Left lung (tissue), 10 donors: Measurements from ENCODE around the gene ANO2. TPM values are rescaled to one million over a fixed set of nuclear protein-coding genes. Genes with fewer than 3 reads are reported as not detected.

Experiments used
- ATAC-seq: fragments of 200-7000 bp; cut with Tn5 transposase; one replicate; pipeline ENCODE4 v1.9.1; 2020; ENCODE audit warnings: moderate library complexity
- DNase-seq, 4 donors: peaks; one replicate each; pipeline ENCODE4 v3.0.0-alpha.2; 2013 to 2020
- H3K27ac ChIP-seq, 2 donors: fragments of 200-600 bp; sonication (generic) in 1 of 2; one replicate each; pipeline versions ENCODE4 v1.5.0 to v1.8.0; 2020 to 2021
- H3K27me3 ChIP-seq, 2 donors: fragments of 200-600 bp; sonication (generic) in 1 of 2; one replicate each; pipeline versions ENCODE4 v1.5.0 to v1.8.0; 2020 to 2021
- H3K36me3 ChIP-seq, 2 donors: fragments of 200-600 bp; sonication (generic) in 1 of 2; one replicate each; pipeline versions ENCODE4 v1.5.0 to v1.8.0; 2020 to 2021
- H3K4me1 ChIP-seq, 2 donors: fragments of 200-600 bp; one replicate each; pipeline ENCODE4 v1.8.0; 2021
- H3K4me3 ChIP-seq, 2 donors: fragments of 200-600 bp; sonication (generic) in 1 of 2; one replicate each; pipeline versions ENCODE4 v1.5.0 to v1.8.0; 2020 to 2021; ENCODE audit warnings: mild to moderate bottlenecking in 1 of 2
- H3K9me3 ChIP-seq, 2 donors: fragments of 200-600 bp; sonication (generic) in 1 of 2; one replicate each; pipeline versions ENCODE4 v1.5.0 to v1.8.0; 2020 to 2021
- intact Hi-C, 2 donors: fragments of 100-400 bp; cut with DNase I; formaldehyde crosslinking; loops; one replicate each; pipeline versions ENCODE4 v1.11.2 to v1.14.2; 2022
- polyA plus RNA-seq, 6 donors: library from polyadenylated mRNA; unstranded; fragments of 120-200 nt; gene quantifications; one replicate each; pipeline ENCODE4 v1.2.1, GENCODE V29; 2013; ENCODE audit not compliant: insufficient read length in 6 of 6
- total RNA-seq, 2 donors: library from RNA; stranded (reverse); fragmentation: NEBNext Ultra II Directional; extraction: Animal tissue kit (Norgen Biotek cat#: 25700); gene quantifications; one replicate each; pipeline ENCODE4 v1.2.1, GENCODE V29; 2021
- TF ChIP-seq, protein P1 (sequence below), 2 donors: fragments of 200-600 bp; sonication (generic) in 1 of 2; IDR thresholded peaks; one replicate each; pipeline versions ENCODE4 v1.5.0 to v1.8.0; 2021; ENCODE audit warnings: antibody characterized with exemption in 2 of 2
- donor health status: DM: no; HTN: yes; CAD: no.
- donor health status: DM: no; HTN: no; CAD: no.

The ANO2 gene
- total and polyA plus RNA-seq, 8 donors: 3.4 to 10.5 (median 6.1) TPM

DNA sequence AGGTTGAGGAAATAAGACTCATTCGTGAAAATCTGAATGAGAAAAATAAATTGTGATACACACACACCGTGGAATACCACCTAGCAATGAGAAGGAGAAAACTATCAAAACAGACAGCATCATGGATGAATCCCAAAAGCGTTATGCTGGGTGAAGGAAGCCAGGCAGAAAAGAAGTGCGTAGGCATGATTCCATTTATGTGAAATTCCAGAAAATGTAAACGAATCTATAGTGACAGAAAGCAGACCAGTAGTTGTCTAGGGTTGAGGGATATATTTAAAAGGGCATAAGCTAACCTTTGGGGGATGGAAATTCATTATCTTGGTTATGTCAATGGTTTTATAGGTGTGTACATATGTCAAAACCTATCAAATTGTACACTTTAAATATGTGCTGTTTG lies 42.5 kb upstream of the ANO2 start:
- Histone ChIP-seq H3K9me3 (no peaks in the 10 kb centered on the region), H3K27me3 (no peaks in the 10 kb centered on the region), H3K27ac (no peak overlapping the region), H3K36me3 (peaks cover 0 to 22% of the 10 kb centered on the region in 2 donors), H3K4me3 (no peak overlapping the region), H3K4me1 (no peaks in the 10 kb centered on the region)
- ATAC-seq: no peak
- TF ChIP-seq, protein P1, sequence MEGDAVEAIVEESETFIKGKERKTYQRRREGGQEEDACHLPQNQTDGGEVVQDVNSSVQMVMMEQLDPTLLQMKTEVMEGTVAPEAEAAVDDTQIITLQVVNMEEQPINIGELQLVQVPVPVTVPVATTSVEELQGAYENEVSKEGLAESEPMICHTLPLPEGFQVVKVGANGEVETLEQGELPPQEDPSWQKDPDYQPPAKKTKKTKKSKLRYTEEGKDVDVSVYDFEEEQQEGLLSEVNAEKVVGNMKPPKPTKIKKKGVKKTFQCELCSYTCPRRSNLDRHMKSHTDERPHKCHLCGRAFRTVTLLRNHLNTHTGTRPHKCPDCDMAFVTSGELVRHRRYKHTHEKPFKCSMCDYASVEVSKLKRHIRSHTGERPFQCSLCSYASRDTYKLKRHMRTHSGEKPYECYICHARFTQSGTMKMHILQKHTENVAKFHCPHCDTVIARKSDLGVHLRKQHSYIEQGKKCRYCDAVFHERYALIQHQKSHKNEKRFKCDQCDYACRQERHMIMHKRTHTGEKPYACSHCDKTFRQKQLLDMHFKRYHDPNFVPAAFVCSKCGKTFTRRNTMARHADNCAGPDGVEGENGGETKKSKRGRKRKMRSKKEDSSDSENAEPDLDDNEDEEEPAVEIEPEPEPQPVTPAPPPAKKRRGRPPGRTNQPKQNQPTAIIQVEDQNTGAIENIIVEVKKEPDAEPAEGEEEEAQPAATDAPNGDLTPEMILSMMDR (IDR thresholded peaks at IDR 0.05): no peak
- intact Hi-C loops: loop anchor here in 1 of 2 donors (10.0 kb wide), 1 partner anchor 297 kb away; no protein-coding TSS in a partner anchor
- no peak for DNase-seq

DNA sequence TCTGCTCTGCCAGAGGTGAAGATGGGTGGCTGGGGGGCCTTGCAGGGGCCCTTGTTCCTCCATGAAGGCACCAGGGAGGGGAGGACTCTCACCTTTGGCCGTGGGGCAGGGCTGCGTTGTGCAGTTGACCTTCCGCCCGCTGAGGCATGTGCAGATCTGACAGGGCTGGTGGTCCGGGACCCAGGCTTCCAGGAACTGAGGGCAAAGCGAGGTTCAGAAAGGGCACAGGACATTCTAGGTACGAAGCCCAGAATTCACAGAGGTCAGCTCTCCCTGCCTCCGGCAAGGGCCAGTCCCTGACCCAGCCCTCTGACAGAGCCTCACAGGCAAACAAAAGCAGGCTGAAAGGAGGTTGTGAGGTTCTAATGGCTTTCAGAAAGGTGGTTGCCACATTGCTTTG lies 40.4 kb upstream of the ANO2 start:
- Histone ChIP-seq H3K4me3 (no peak overlapping the region), H3K27ac (no peak overlapping the region), H3K9me3 (no peaks in the 10 kb centered on the region), H3K27me3 (no peaks in the 10 kb centered on the region), H3K36me3 (peaks cover 0 to 20% of the 10 kb centered on the region in 2 donors), H3K4me1 (no peaks in the 10 kb centered on the region)
- intact Hi-C loops: loop anchor here in 1 of 2 donors (10.0 kb wide), 1 partner anchor 299 kb away; no protein-coding TSS in a partner anchor
- DNase-seq (no peak), ATAC-seq (no peak)
- TF ChIP-seq, protein P1 (IDR thresholded peaks at IDR 0.05): no peak

- ATAC-seq: no peak
- TF ChIP-seq, protein P1 (IDR thresholded peaks at IDR 0.05): no peak
- no peaks in the 10 kb centered on the region for H3K27me3 ChIP-seq
- intact Hi-C loops: loop anchor here in 1 of 2 donors (10.0 kb wide), 1 partner anchor 300 kb away; no protein-coding TSS in a partner anchor
- H3K4me3 ChIP-seq: no peak overlapping the region
- no peak overlapping the region for H3K27ac ChIP-seq
- H3K4me1 ChIP-seq: no peaks in the 10 kb centered on the region
- peaks cover 0 to 20% of the 10 kb centered on the region in 2 donors for H3K36me3 ChIP-seq
- no peak for DNase-seq
- no peaks in the 10 kb centered on the region for H3K9me3 ChIP-seq
Measured at GRCh38 chr12:5984873-5985272, 39.8 kb upstream of the ANO2 start.

- H3K36me3 ChIP-seq: peaks cover 0 to 20% of the 10 kb centered on the region in 2 donors
- TF ChIP-seq, protein P1 (IDR thresholded peaks at IDR 0.05): no peak
- H3K27ac ChIP-seq: no peak overlapping the region
- no peak overlapping the region for H3K4me3 ChIP-seq
- H3K9me3 ChIP-seq: no peaks in the 10 kb centered on the region
- no peaks in the 10 kb centered on the region for H3K4me1 ChIP-seq
- no peak for DNase-seq
- ATAC-seq: no peak
- intact Hi-C loops: loop anchor here in 1 of 2 donors (10.0 kb wide), 1 partner anchor 303 kb away; no protein-coding TSS in a partner anchor
- no peaks in the 10 kb centered on the region for H3K27me3 ChIP-seq
Measured at GRCh38 chr12:5982106-5982505, 37.0 kb upstream of the ANO2 start.

DNA sequence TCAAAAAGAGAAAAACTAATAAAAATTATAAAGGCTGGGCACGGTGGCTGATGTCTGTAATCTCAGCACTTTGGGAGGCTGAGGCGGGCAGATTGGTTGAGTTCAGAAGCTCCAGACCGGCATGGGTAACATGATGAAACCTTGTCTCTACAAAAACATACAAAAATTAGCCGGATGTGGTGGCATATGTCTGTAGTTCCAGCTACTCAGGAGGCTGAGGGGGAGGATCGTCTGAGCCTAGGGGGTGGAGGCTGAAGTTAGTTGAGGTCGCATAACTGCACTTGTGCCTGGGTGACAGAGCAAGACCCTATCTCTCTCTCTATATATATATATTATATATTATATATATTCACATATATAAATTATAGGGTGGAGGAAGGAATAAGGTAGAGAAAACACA lies 32.5 kb upstream of the ANO2 start:
- peaks cover 0 to 8% of the 10 kb centered on the region in 2 donors for H3K36me3 ChIP-seq
- H3K27me3 ChIP-seq: no peaks in the 10 kb centered on the region
- no peaks in the 10 kb centered on the region for H3K4me1 ChIP-seq
- intact Hi-C loops: no loop called here
- TF ChIP-seq, protein P1 (IDR thresholded peaks at IDR 0.05): no peak
- no peaks in the 10 kb centered on the region for H3K9me3 ChIP-seq
- H3K27ac ChIP-seq: no peak overlapping the region
- DNase-seq: no peak
- no peak overlapping the region for H3K4me3 ChIP-seq
- ATAC-seq: no peak
